Stimulated activated CD4-positive, alpha-beta T cell treated with anti-CD3 and anti-CD28 coated beads, Interleukin-4, amount 100 ng/mL, for 48 hours (primary cell): Measurements from ENCODE around the gene CHP1.
A peak's percentile ranks its signal among the peaks of the same experiment; 100 is the strongest.
"Not testable (repeated sequence)": the region's sequence is repeated elsewhere in the genome, so short reads cannot be mapped to it uniquely, and the experiment has no call there.

ENCODE experiments used
- DNase-seq, 2 donors: peaks; one replicate each; pipeline ENCODE4 v3.0.0-alpha.2; 2020; ENCODE audit warnings: low read depth in 2 of 2

CHP1 gene

GRCh38 chr15:41230650-41231421 is at the start of gene CHP1, which contains the start of gene EXD1:
TSS of gene CHP1 (plus strand) at chr15:41231268. CDS start at chr15:41231383, 115 bp downstream.
TSS of gene EXD1 (minus strand) at chr15:41230757. CDS start at chr15:41226575, 4,182 bp downstream.
- DNase-seq = peak; percentile 94 to 97

GRCh38 chr15:41182266-41182665 is 48.8 kb upstream of the CHP1 start:
- DNase-seq = no peak

GRCh38 chr15:41183581-41183980 is 47.5 kb upstream of the CHP1 start:
- DNase-seq = no peak

DNA sequence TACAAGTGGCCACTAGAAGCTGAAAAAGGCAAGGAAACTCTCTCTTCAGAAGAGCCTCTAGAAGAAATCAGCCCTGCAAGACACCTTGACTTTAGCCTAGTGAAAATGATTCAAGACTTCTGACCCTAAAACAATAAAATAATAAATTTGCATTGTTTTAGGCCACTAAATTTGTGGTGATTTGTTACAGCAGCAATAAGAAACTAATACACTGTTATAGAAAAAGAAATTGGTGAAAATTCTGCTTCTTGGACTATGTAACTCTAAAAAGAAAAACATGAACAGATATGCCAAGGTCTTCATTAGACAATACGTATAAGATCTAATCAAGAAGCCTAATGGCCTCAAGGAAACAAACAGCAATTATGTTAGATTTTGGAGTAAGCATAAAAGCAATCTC is 36.6 kb upstream of the CHP1 start:
- no peak for DNase-seq

- no peak for DNase-seq
These were observed 31.6 kb upstream of the CHP1 start for GRCh38 chr15:41199470-41199869.

DNA sequence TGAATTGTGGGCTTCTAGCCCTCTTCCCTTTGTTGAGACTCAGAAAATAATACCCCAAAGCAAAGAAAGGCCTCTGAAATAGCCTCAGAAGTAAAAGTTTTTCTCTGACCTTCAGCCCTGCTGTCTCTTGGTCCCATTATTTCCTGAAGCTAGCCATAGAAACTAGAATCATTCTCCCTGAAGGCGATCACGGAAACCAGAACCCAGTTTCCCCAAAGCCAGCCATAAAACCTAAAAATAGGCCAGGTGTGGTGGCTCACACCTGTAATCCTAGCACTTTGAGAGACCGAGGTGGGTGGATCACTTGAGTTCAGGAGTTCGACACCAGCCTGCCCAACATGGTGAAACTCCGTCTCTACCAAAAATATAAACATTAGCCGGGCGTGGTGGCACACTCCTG is 27.7 kb upstream of the CHP1 start:
- DNase-seq = no peak

GRCh38 chr15:41205315-41205714 is 25.8 kb upstream of the CHP1 start:
- no peak for DNase-seq

DNA sequence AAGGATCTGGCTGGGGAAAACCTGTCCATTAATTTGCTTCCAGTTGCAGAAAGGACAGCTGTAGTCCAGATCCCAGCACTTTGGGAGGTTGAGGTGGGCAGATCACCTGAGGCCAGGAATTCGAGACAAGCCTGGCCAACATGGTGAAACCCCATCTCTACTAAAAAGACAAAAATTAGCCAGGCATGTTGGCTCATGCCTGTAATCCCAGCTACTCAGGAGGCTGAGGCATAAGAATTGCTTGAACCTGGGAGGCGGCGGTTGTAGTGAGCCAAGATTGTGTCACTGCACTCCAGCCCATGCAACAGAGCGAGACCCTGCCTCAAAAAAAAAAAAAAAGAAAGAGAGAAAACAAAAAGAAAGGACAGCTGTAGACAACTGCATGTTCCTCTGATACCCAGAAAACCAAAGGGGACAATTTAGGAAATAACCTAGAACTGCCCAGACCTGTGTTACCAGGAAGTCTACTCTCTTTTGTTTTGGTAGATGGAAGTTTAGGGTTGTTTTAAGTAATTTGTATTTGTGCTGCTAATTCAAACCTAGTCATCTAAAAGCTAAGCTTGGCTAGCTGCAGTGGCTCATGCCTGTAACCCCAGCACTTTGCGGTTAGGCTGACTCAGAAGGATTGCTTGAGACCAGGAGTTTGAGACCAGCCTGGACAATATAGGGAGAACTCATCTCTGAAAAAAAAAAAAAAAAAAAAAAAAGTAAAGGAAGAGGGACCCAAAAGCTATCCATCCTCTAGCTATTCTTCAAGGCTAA is 23.2 kb upstream of the CHP1 start:
- no peak for DNase-seq

DNA sequence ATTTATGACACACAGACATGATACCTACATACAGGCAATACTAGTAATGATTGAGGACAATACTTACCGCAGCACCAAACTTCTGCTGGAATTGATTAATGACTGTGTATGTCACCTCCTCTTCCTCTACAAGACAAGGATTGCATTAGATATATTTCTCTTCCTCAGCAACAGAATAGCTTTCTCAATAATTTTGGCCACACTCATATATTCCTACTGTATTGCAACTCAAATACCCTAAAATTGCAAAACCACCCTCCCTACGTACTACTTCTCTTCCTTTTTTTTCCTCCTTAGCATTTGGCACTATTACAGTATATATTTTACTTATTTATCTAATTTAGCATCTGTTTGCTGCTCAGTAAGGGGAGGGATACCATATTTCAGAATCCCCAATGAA is 15.4 kb upstream of the CHP1 start:
- no peak for DNase-seq

DNA sequence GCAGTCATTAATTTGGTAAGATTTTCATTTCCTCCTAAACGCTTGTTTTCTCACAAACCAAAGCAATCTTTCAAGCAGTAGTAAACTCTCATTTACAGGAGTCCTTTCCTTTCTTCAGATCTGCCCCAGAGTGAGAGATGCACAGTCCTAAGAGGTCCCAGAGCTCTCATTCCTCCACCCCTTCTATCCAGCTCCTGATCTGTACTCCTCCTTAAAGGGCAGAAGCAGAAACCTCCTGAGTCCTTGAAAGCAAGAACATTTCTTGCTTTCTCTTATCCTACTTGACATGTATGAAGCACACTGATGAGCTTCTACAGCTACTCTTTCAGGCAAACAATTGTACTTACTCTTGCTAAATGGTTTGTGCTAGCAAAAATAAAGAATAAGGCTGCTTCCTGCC is 12.2 kb upstream of the CHP1 start:
- no peak for DNase-seq

DNA sequence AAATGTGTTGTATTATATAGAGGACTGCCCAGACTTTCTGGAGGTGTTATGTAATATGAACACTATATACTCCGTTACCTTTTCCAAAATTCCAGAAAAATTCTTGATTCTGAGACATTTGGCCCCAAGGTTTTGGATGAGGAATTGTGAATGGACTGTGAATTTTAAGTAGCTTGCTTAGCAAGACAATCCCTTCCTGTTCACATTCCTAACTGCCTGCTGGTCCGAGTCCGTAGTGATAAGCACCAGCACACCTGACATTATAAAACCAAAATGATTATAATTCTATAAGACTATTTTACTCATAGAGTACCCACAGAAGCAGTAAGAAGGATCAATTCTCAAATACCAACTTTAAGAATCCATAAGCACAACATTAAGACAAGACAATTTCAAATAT is 11.7 kb upstream of the CHP1 start:
- DNase-seq = no peak

DNA sequence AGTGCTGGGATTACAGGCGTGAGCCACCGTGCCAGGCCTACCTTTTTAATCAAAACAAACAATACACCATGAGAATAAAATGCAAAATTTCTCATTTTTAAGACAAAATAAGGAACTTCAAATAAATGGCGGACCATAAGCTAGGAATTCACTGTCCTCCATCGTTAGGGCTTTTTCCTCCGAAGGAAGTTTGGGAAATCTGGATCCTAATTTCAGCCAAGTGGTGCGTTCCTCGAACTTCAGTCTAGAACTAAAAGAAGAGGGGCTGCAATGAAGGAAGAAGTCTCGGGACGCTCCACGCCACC is 771 bp upstream of the CHP1 start:
- DNase-seq = no peak

GRCh38 chr15:41231422-41232226 is 556 bp downstream of the CHP1 start:
- no peak for DNase-seq

- no peak for DNase-seq
These were observed 2.3 kb downstream of the CHP1 start for GRCh38 chr15:41233367-41233771.

GRCh38 chr15:41235228-41235627 is 4.2 kb downstream of the CHP1 start:
- DNase-seq = not testable (repeated sequence)

DNA sequence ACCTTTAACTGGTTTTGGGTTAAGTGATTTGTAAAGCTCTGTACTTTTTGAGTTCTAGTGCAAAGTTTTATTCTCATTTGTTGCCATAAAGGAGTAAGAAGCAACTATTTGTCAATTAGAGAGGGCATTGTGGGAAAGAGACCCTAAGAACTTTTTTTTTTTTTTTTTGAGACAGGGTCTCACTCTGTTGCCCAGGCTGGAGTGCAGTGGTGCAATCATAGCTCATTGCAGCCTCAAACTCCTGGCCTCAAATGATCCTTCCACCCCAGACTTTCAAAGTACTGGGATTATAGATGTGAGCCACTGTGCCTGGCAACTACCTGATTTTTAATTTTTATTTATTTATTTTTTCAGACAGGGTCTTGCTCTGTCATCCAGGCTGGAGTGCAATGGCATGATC is 4.9 kb downstream of the CHP1 start:
- no peak for DNase-seq

DNA sequence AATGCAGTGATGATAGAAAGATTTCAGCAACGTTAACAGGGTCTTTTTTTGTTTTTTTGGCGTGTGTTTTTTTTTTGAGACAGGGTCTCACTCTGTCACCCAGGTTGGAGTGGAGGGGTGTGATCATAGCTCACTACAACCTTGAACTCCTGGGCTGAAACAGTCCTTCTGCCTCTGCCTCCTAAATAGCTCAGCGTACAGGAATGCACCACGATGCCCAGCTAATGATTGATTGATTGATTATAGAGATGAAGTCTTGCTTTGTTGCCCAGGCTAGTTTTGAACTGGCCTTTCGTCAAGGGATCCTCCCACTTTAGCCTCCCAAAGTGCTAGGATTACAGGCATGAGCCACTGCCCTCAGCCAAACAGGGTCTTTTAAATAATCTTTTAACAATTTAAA is 7.0 kb downstream of the CHP1 start:
- DNase-seq = no peak

- no peak for DNase-seq
These were observed 10.3 kb downstream of the CHP1 start for GRCh38 chr15:41241221-41241964.

DNA sequence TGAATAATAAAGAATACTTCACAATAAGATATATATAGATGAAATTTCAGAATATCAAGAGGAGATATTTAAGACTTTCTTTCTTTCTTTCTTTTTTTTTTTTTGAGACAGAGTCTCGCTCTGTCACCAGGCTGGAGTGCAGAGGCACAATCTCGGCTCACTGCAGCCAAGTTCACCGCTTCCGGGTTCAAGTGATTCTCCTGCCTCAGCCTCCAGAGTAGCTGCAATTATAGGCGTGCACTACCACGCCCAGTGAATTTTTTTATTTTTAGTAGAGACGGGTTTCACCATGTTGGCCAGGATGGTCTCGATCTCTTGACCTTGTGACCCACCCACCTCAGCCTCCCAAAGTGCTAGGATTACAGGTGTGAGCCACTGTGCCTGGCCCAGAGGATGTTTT is 19.7 kb downstream of the CHP1 start:
- DNase-seq = not testable (repeated sequence)

- no peak for DNase-seq
These were observed 20.3 kb downstream of the CHP1 start for GRCh38 chr15:41251411-41251810.

DNA sequence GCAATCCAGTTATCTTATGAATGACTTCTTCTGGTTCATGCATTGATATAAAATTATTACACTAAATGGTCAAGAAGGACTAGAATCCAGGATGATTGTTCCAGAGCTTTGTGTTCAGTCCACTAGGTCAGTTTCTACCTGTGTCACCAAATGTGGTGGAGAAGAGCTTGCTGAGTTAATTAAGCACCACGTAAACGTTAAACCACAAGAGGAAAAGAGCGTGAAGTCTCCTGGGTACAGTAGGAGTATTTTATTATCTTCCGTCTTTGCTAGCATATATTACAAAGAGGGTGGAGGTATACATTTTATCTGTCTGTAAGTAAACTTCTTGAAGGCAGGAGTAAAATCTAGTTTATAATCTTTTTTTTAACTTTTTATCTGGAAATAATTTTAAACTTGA is 23.5 kb downstream of the CHP1 start:
- no peak for DNase-seq

- DNase-seq = no peak
These were observed 25.0 kb downstream of the CHP1 start for GRCh38 chr15:41256103-41256502.
